ENCODE data around the gene INMT.

DNA sequence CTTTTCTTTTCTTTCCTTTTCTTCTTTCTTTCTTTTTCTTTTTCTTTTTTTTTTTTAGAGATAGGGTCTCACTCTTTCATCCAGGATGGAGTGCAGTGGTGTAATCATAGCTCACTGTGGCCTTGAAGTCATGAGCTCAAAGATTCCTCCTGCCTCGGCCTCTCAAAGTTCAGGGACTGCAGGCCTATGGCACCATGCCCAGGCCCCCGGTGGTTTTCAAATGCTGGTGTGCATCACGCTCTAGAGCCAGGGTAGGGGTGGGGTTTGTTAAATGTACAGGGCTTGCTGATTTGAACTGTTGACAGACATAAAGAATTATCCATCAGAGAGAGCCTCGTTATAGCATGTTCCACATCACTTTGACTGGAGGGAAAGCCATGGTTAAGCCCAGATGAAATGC is 25.0 kb downstream of the INMT start:
- TF ChIP-seq, protein P1, sequence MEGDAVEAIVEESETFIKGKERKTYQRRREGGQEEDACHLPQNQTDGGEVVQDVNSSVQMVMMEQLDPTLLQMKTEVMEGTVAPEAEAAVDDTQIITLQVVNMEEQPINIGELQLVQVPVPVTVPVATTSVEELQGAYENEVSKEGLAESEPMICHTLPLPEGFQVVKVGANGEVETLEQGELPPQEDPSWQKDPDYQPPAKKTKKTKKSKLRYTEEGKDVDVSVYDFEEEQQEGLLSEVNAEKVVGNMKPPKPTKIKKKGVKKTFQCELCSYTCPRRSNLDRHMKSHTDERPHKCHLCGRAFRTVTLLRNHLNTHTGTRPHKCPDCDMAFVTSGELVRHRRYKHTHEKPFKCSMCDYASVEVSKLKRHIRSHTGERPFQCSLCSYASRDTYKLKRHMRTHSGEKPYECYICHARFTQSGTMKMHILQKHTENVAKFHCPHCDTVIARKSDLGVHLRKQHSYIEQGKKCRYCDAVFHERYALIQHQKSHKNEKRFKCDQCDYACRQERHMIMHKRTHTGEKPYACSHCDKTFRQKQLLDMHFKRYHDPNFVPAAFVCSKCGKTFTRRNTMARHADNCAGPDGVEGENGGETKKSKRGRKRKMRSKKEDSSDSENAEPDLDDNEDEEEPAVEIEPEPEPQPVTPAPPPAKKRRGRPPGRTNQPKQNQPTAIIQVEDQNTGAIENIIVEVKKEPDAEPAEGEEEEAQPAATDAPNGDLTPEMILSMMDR (IDR thresholded peaks at IDR 0.05; ENCODE audit: control extremely low read depth in 1 of 3, insufficient read depth in 1 of 3, low read depth in 1 of 3, low read length in 3 of 3) = no peak
- TF ChIP-seq EZH2 (IDR thresholded peaks at IDR 0.05; ENCODE audit: low read depth, low read length, severe bottlenecking) (no peak), GABPA (IDR thresholded peaks at IDR 0.05; ENCODE audit: borderline replicate concordance, insufficient read depth, low read length) (no peak), TAF1 (IDR thresholded peaks at IDR 0.05; ENCODE audit: low read depth, low read length) (no peak), EP300 (IDR thresholded peaks at IDR 0.05; ENCODE audit: borderline replicate concordance in 1 of 2, low read depth in 2 of 2, low read length in 2 of 2) (no peak), KDM1A (IDR thresholded peaks at IDR 0.05; ENCODE audit: borderline replicate concordance, low read length) (no peak), GTF2F1 (IDR thresholded peaks at IDR 0.05; ENCODE audit: borderline replicate concordance, low read depth, low read length) (no peak), SRF (IDR thresholded peaks at IDR 0.05; ENCODE audit: low read depth, low read length) (no peak), KDM5A (IDR thresholded peaks at IDR 0.05; ENCODE audit: low read length) (no peak), POLR2A (IDR thresholded peaks at IDR 0.05; ENCODE audit: control extremely low read depth in 1 of 2, low read depth in 2 of 2, low read length in 2 of 2) (no peak), NANOG (IDR thresholded peaks at IDR 0.05; ENCODE audit: insufficient read depth, low read depth, low read length, poor library complexity, severe bottlenecking) (no peak)
- TF ChIP-seq, protein P2, sequence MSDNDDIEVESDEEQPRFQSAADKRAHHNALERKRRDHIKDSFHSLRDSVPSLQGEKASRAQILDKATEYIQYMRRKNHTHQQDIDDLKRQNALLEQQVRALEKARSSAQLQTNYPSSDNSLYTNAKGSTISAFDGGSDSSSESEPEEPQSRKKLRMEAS (IDR thresholded peaks at IDR 0.05) = no peak
